ENCODE data around the gene GBA2.

- no peak for TF ChIP-seq POLR2A (IDR thresholded peaks at IDR 0.05)
- TF ChIP-seq CTCF (IDR thresholded peaks at IDR 0.05), result no peak
Measured at GRCh38 chr9:35763803-35764202, 14.8 kb upstream of the GBA2 start.

Data from right lobe of liver (tissue), 4 donors.